Stimulated activated CD4-positive, alpha-beta T cell treated with anti-CD3 and anti-CD28 coated beads, Interleukin-1b, Interleukin-23, amount 100 ng/mL, for 4 hours (primary cell): ENCODE results near the gene SOAT1.
"Not testable (repeated sequence)": the region's sequence is repeated elsewhere in the genome, so short reads cannot be mapped to it uniquely, and the experiment has no call there.

Experiments
- DNase-seq, 2 donors: peaks; one replicate each; pipeline ENCODE4 v3.0.0-alpha.2; 2020; ENCODE audit warnings: low read depth in 2 of 2

SOAT1 gene

DNA sequence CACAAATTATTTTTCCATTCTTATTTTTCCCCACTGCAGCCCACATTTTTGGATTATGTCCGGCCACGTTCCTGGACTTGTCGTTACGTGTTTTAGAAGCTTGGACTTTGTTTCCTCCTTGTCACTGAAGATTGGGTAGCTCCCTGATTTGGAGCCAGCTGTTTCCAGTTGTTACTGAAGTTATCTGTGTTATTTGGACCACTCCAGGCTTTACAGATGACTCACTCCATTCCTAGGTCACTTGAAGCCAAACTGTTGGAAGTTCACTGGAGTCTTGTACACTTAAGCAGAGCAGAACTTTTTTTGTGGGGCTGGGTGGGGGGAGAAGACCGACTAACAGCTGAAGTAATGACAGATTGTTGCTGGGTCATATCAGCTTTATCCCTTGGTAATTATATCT lies 59.9 kb downstream of the SOAT1 start:
- no peak for DNase-seq

GRCh38 chr1:179361631-179362030 lies 68.0 kb downstream of the SOAT1 start:
- DNase-seq: not testable (repeated sequence)

- DNase-seq: peak; percentile 81 to 84
Measured at GRCh38 chr1:179365342-179366092, 71.9 kb downstream of the SOAT1 start, which contains the start of gene AXDND1. TSS of gene AXDND1 (plus strand) at chr1:179365971. CDS start at chr1:179366510, 539 bp downstream.

DNA sequence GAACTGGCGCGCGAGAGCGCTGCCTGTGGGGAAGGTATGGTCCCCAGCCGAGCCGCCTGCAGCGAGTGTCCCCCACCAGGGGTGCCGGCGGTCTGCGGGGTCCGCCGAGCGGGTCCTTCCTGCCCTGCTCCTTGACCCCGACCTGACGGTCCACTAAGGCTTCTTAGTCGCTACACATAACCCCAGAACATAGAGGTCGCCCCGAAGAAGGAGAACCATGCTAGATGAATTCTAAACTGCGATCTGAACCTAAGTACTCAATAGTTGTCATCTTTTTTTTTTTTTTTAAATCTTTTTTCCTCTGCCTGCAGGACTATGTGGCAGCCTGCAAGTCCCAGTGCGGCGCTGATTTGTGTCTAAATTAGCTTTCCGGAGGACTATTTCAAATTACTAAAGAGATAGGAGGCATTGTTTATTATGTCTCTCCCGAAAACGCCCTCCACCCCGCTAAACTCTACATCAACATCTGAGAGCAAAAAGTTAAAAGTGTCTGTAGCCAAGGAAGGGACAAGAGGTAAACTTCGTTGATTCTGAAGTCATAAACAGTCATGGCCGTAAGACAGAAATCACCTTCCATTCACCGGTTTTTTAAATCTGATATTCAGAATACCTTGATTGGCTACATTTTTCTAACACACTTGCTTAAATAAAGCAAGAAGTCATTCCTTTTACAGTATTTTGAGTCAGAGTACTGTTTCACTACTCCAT lies 72.7 kb downstream of the SOAT1 start:
- DNase-seq: peak in 1 of 2 donors; percentile 1

- DNase-seq: peak in 1 of 2 donors; percentile 27
Measured at GRCh38 chr1:179369751-179370341, 76.2 kb downstream of the SOAT1 start.

GRCh38 chr1:179372160-179372559 lies 78.6 kb downstream of the SOAT1 start:
- DNase-seq: no peak

- DNase-seq: no peak
Measured at GRCh38 chr1:179376223-179376622, 82.6 kb downstream of the SOAT1 start.

DNA sequence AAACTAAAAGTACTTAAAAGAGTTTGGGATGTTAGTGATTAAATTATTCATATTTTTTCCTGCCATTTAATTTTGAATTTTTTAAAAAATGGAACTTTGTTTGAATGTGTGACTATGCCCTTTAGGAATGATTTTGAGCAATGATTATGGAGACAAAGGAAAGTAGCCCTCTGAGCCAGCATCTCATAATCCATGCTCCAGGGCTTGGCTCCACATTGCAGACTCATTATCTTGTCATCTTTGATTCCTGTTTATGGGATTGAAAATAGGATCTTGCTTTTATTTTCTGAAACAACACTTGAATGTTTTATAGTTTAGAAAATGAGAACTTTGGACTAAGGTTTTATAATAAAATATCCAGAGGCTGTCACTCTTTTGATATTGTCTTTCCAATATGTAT lies 86.7 kb downstream of the SOAT1 start:
- DNase-seq: no peak

- no peak for DNase-seq
Measured at GRCh38 chr1:179384027-179384426, 90.4 kb downstream of the SOAT1 start.

- no peak for DNase-seq
Measured at GRCh38 chr1:179385510-179385909, 91.9 kb downstream of the SOAT1 start.

DNA sequence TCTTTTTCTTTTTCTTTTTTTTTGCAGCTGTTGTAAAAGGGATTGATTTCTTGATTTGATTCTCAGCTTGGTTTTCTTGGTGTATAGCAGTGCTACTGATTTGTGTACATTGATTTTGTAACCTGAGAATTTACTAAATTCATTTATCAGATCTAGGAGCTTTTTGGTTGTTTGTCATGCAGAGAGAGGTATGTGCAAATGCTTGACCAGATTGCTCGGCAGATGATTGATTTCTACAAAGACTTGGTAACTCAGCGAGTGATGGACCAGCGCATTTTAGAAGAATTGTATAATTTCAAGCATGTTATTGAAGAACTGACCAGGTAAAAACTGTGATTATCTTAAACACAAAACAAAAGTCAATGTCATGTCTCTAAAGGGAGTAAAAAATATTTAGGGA lies 100.1 kb downstream of the SOAT1 start:
- DNase-seq: no peak

DNA sequence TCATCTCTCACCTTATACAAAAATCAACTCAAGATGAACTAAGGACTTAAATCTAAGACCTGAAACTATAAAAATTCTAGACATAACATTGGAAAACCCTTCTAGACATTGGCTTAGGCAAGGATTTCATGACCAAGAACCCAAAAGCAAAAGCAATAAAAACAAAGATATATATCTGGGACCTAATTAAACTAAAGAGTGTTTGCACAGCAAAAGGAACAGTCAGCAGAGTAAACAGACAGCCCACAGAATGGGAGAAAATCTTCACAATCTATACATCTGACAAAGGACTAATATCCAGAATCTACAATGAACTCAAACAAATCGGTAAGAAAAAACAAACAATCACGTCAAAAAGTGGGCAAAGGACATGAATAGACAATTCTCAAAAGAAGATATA lies 105.8 kb downstream of the SOAT1 start:
- not testable (repeated sequence) for DNase-seq
